Astrocyte (in vitro differentiated cells and primary cell): Measurements from ENCODE around the gene SMG1.
"Not testable (repeated sequence)": the region's sequence is repeated elsewhere in the genome, so short reads cannot be mapped to it uniquely, and the experiment has no call there.

Experiments used
- CTCF ChIP-seq: IDR thresholded peaks from 2 replicates; pipeline ENCODE4 v1.5.1; 2011; ENCODE audit warnings: low read depth, mild to moderate bottlenecking, inconsistent platforms, low read length, moderate library complexity; ENCODE audit not compliant: insufficient read depth
- EZH2 ChIP-seq: IDR thresholded peaks from 2 replicates; pipeline ENCODE4 v1.6.1; 2012; ENCODE audit warnings: mild to moderate bottlenecking, low read length, inconsistent platforms; ENCODE audit not compliant: insufficient read depth

GRCh38 chr16:18902778-18903177, 23.4 kb downstream of the SMG1 start:
- not testable (repeated sequence) for TF ChIP-seq EZH2, CTCF
